ENCODE results near the gene HECW1.
A peak's percentile ranks its signal among the peaks of the same experiment; 100 is the strongest.

HECW1 gene

DNA sequence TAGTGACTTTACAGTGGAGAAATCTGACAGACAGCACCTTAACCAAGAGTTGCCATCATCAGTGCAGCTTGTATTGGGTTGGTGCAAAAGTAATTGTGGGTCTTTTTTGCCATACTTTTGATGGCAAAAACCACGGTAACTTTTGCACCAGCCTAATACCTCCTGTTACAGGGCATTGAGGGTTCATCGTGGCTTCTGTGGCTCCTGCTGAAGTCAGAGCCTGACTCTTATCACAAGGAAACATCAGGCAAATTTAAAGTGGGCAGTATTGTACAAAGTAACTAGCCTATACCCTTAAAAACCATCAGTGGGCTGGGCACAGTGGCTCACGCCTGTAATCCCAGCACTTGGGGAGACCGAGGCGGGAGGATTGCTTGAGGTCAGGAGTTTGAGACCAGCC, 117.4 kb downstream of the HECW1 start:
- H3K4me3 ChIP-seq (ENCODE audit: low read length), result no peak overlapping the region
- H3K27ac ChIP-seq (ENCODE audit: low read depth, low read length), result no peak overlapping the region
- no peaks in the 10 kb centered on the region for H3K4me1 ChIP-seq (ENCODE audit: control insufficient read depth, insufficient read depth, low read length)
- H3K27me3 ChIP-seq (ENCODE audit: control insufficient read depth, insufficient read depth, low read length), result no peaks in the 10 kb centered on the region
- H3K36me3 ChIP-seq (ENCODE audit: control insufficient read depth, insufficient read depth, low read length), result no peaks in the 10 kb centered on the region
- H3K9ac ChIP-seq (ENCODE audit: low read length), result no peak overlapping the region

DNA sequence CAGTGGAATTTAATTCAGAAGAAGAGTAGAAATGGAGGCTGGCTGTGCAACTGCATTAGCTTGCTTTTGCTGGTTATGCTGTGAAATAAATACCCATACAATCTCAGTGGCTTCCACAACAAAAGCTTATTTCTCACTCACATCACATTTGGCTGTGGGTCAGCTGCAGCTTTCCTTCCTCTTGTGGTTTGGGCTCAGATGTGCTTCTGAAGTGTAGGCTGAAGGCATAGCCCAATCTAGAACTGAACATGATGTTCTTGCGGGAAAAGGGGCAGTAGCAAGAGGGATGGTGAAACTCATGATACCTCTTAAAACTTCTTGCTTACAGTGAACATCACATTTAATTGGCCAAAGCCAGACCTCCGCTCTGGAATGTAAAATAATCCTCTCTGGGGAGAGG, 119.9 kb downstream of the HECW1 start:
- Histone ChIP-seq H3K27me3 (ENCODE audit: control insufficient read depth, insufficient read depth, low read length) (no peaks in the 10 kb centered on the region), H3K4me3 (ENCODE audit: low read length) (no peak overlapping the region), H3K27ac (ENCODE audit: low read depth, low read length) (no peak overlapping the region), H3K4me1 (ENCODE audit: control insufficient read depth, insufficient read depth, low read length) (no peaks in the 10 kb centered on the region), H3K9ac (ENCODE audit: low read length) (no peak overlapping the region), H3K36me3 (ENCODE audit: control insufficient read depth, insufficient read depth, low read length) (no peaks in the 10 kb centered on the region)

DNA sequence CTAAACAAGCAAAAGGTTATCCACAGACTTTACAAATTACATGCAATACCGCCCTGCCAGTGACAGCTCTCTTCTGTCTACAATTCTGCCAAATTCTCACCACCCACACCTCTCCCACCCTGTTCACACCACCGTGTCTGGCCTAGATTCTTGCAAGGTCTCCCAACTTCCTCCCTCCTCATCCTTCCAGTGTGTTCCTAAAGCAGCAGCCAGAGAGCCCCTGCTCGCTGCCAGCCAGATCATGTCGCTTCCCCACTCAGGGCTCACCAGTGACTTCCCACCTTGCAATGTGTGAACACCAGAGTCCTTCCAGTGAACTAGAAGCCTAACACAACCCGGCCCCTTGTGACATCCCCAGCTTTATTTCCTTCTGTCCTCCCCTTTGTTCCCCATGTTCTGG, 121.6 kb downstream of the HECW1 start:
- Histone ChIP-seq H3K9ac (ENCODE audit: low read length) (no peak overlapping the region), H3K27me3 (ENCODE audit: control insufficient read depth, insufficient read depth, low read length) (no peaks in the 10 kb centered on the region), H3K36me3 (ENCODE audit: control insufficient read depth, insufficient read depth, low read length) (no peaks in the 10 kb centered on the region), H3K4me3 (ENCODE audit: low read length) (no peak overlapping the region), H3K27ac (ENCODE audit: low read depth, low read length) (no peak overlapping the region), H3K4me1 (ENCODE audit: control insufficient read depth, insufficient read depth, low read length) (no peaks in the 10 kb centered on the region)

DNA sequence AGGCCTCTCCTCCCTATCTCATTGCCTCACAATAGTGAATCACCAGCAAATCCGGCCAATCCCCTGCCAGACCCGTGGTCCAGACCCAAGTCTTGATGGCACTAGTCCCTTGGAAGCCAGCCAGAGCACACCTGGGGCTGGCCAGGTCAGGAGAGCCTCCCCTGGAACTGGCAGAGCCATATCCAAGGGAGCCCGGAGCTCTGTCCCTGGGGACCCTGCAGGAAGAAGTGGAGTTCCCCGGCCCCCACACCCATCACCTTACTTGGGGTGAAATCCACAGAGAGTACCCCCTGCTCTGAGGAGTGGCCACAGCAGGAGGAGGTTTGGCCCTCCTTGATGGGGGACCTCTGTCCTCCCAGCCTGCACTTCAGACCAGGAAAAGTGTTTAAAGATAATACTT, 122.5 kb downstream of the HECW1 start:
- H3K36me3 ChIP-seq (ENCODE audit: control insufficient read depth, insufficient read depth, low read length), result no peaks in the 10 kb centered on the region
- H3K4me1 ChIP-seq (ENCODE audit: control insufficient read depth, insufficient read depth, low read length), result no peaks in the 10 kb centered on the region
- H3K27me3 ChIP-seq (ENCODE audit: control insufficient read depth, insufficient read depth, low read length), result no peaks in the 10 kb centered on the region
- no peak overlapping the region for H3K27ac ChIP-seq (ENCODE audit: low read depth, low read length)
- no peak overlapping the region for H3K4me3 ChIP-seq (ENCODE audit: low read length)
- no peak overlapping the region for H3K9ac ChIP-seq (ENCODE audit: low read length)

DNA sequence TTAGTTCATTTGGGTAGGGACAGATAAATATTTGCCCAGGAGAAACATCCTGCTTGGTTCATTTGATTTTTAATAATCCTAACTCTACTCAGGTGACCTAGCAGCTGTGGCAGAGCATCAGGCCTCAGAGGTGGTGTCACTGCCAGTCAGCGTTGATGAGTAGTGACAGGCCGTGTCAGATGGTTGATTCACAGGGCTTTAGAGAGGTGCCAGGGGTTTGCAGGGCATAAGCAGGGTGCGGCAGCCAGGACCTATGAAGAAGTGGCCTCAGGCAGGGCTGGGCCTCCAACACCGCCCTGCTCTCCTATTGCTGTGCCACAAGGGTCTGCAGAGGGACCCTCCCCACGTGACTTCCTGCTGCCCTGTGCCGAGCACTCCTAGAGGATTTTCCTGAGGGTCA, 128.1 kb downstream of the HECW1 start:
- Histone ChIP-seq H3K27me3 (ENCODE audit: control insufficient read depth, insufficient read depth, low read length) (no peaks in the 10 kb centered on the region), H3K36me3 (ENCODE audit: control insufficient read depth, insufficient read depth, low read length) (no peaks in the 10 kb centered on the region), H3K4me3 (ENCODE audit: low read length) (no peak overlapping the region), H3K4me1 (ENCODE audit: control insufficient read depth, insufficient read depth, low read length) (no peaks in the 10 kb centered on the region), H3K9ac (ENCODE audit: low read length) (no peak overlapping the region), H3K27ac (ENCODE audit: low read depth, low read length) (no peak overlapping the region)

DNA sequence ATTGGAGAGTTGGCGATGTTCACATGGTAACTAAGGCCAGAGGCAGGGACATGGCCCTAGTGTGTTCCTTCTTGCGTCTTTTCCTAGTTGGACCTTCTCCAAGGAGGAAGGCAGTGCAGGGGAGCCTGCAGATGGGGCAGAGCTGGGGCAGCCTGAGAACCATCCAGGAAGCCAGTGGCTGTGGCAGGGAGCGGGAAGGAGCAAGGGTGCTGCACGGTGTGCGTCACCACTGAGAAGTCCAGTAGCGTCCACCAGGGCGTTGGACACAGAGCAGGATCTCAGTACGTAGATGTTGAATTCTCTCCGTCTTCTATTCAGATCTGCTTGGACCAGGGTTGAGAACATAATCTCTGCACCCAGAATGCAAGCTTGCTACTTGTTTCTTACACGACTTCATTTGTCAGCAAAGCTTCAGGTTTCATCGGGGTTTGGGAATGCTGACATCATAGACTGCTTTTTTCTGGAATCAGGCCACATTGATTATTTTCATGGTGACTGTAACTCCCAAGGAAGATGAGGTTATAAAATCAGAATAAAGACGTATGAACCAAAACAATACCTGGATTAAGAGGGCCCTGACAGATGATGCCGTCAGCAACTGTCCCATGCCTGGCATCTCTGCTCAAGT, 130.3 kb downstream of the HECW1 start:
- H3K36me3 ChIP-seq (ENCODE audit: control insufficient read depth, insufficient read depth, low read length), result no peaks in the 10 kb centered on the region
- no peaks in the 10 kb centered on the region for H3K4me1 ChIP-seq (ENCODE audit: control insufficient read depth, insufficient read depth, low read length)
- no peak overlapping the region for H3K4me3 ChIP-seq (ENCODE audit: low read length)
- H3K27me3 ChIP-seq (ENCODE audit: control insufficient read depth, insufficient read depth, low read length), result no peaks in the 10 kb centered on the region
- H3K9ac ChIP-seq (ENCODE audit: low read length), result no peak overlapping the region
- H3K27ac ChIP-seq (ENCODE audit: low read depth, low read length), result no peak overlapping the region

DNA sequence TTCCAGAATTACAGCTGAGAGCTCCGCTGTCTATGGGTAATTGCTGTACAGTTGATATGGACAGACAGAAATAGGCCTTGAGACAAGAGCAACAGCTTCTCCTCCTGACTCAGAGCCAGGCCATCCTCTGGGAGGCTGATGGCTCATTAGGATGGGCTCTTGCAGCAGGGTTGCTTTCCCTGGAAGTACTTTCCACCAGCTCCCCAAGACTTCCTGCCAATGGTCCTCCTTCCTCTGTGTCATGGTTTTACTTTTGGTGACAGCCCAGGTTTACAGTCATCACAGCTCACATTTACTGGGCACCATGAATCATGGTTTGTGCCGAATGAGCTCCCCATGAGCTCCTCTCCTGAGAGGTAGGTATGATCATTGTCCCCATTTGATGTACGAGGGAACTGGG, 131.8 kb downstream of the HECW1 start:
- H3K36me3 ChIP-seq (ENCODE audit: control insufficient read depth, insufficient read depth, low read length), result no peaks in the 10 kb centered on the region
- H3K9ac ChIP-seq (ENCODE audit: low read length), result no peak overlapping the region
- no peaks in the 10 kb centered on the region for H3K4me1 ChIP-seq (ENCODE audit: control insufficient read depth, insufficient read depth, low read length)
- H3K27me3 ChIP-seq (ENCODE audit: control insufficient read depth, insufficient read depth, low read length), result no peaks in the 10 kb centered on the region
- H3K4me3 ChIP-seq (ENCODE audit: low read length), result no peak overlapping the region
- no peak overlapping the region for H3K27ac ChIP-seq (ENCODE audit: low read depth, low read length)

DNA sequence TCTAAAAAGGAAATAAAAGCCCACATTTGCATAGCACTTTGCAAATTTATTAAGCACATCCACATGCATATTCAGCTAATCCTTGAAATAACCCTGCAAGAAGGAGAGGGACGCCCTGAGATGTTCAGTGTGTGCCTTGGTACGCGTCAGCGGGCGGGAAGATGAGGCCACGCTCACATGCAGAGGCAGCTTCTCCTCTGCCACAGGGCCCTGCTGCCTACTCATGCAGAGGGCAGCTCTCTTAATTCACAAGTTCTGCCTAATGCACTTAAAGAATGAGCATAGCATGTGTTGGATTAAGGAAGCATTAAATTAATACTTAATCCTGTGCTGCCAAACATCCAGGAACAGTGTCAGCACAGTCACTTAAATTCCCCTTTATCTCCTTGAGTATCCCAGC, 132.3 kb downstream of the HECW1 start:
- Histone ChIP-seq H3K27ac (ENCODE audit: low read depth, low read length) (no peak overlapping the region), H3K4me3 (ENCODE audit: low read length) (no peak overlapping the region), H3K4me1 (ENCODE audit: control insufficient read depth, insufficient read depth, low read length) (peaks cover 2% of the 10 kb centered on the region), H3K36me3 (ENCODE audit: control insufficient read depth, insufficient read depth, low read length) (no peaks in the 10 kb centered on the region), H3K27me3 (ENCODE audit: control insufficient read depth, insufficient read depth, low read length) (no peaks in the 10 kb centered on the region), H3K9ac (ENCODE audit: low read length) (no peak overlapping the region)

DNA sequence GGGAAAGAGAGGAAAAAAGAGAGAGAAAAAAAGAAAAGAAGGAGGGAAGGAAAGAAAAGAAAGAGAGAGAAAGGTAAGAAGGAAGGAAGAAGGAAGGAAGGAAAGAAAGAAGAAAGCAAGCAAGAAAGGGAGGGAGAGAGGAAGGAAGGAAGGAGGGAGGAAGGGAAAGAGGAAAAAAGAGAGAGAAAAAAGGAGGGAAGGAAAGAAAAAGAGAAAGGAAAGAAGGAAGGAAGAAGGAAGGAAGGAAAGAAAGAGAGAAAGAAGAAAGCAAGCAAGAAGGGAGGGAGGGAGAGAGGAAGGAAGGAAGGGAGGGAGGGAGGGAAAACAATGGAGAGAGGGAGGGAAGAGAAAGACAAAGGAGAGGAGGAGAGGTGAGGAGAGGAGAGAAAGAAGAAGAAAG, 135.3 kb downstream of the HECW1 start:
- Histone ChIP-seq H3K27me3 (ENCODE audit: control insufficient read depth, insufficient read depth, low read length) (no peaks in the 10 kb centered on the region), H3K27ac (ENCODE audit: low read depth, low read length) (no peak overlapping the region), H3K4me1 (ENCODE audit: control insufficient read depth, insufficient read depth, low read length) (peaks cover 3% of the 10 kb centered on the region), H3K9ac (ENCODE audit: low read length) (no peak overlapping the region), H3K36me3 (ENCODE audit: control insufficient read depth, insufficient read depth, low read length) (no peaks in the 10 kb centered on the region), H3K4me3 (ENCODE audit: low read length) (no peak overlapping the region)

DNA sequence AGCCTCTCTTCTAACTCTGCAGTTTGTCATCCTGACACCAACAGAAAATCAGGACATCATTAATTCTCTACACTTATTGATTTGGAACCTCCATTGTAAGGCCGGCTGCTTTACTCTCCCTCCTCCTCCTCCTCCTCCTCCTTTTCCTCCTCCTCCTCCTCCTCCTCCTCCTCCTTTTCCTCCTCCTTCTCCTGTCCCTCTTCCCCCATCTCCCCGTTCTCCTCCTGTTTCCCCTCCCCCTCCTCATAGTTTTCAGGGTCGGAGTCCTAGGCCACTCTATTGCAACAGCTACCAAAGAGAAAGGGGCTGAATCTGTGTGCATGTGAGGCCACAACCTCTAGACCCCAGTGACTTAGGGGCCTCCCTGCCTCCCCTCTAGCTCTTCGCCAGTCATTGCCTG, 136.1 kb downstream of the HECW1 start:
- Histone ChIP-seq H3K27me3 (ENCODE audit: control insufficient read depth, insufficient read depth, low read length) (no peaks in the 10 kb centered on the region), H3K27ac (ENCODE audit: low read depth, low read length) (no peak overlapping the region), H3K4me1 (ENCODE audit: control insufficient read depth, insufficient read depth, low read length) (peaks cover 3% of the 10 kb centered on the region), H3K4me3 (ENCODE audit: low read length) (no peak overlapping the region), H3K36me3 (ENCODE audit: control insufficient read depth, insufficient read depth, low read length) (no peaks in the 10 kb centered on the region), H3K9ac (ENCODE audit: low read length) (no peak overlapping the region)

DNA sequence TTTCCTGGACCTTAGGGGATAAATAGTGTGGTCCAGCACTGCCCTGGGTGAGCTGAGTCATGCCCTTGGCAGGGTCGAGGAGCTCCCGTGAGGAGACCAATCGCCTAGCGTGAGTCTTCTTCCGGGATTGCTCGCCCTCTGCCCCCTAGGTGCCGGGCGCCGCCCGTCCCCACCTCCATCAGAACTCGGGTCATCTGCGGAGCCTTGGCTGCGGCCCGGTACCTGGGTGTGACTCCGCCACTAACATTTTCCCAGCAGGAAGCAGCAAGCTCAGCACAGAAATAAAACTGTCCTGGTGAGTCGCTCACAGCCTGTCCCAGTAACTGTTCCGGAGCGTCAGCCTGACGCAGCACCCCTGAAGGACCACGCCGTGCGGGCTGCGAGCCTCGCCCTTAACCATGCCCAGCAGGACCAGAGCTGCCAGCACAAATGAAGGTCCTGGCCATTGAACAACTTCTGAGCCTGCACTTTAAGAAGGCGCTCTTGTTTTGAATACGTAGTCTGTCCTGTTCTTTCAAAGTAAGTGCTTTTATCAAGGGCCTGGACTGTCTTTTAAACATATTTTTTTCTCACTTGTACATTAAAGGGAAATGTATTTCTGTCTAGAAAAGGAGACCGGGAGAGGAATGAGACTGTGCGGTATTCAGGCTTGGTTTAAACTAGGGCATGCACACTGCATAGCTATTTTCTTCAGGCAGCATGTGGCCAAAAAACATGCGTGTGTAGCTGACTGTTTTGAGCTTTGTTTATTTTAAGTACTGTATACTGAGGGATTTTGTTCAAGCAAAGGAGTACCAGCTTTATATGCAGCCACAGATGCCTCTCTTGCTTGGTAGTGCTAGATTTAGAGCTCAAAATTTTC, 136.7 kb downstream of the HECW1 start:
- H3K27me3 ChIP-seq (ENCODE audit: control insufficient read depth, insufficient read depth, low read length), result no peaks in the 10 kb centered on the region
- peaks cover 3% of the 10 kb centered on the region for H3K4me1 ChIP-seq (ENCODE audit: control insufficient read depth, insufficient read depth, low read length)
- H3K36me3 ChIP-seq (ENCODE audit: control insufficient read depth, insufficient read depth, low read length), result no peaks in the 10 kb centered on the region
- no peak overlapping the region for H3K9ac ChIP-seq (ENCODE audit: low read length)
- peak overlapping the region; percentile 34 for H3K4me3 ChIP-seq (ENCODE audit: low read length)
- H3K27ac ChIP-seq (ENCODE audit: low read depth, low read length), result no peak overlapping the region

DNA sequence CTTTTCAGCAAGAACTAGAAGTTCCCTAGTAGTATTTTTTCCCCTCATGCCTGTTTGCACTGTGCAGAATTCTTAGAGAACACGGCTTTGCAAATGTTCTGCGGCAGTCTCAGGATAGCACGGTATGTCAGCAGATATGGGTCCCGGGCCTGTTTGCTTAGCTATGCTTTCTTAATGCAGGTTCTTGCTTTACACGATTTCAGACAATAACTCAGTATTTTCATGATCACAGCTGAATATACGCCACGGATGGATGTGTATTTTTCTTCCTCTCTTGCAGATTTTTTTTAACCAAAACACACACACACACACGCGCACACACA, 137.3 kb downstream of the HECW1 start:
- H3K4me1 ChIP-seq (ENCODE audit: control insufficient read depth, insufficient read depth, low read length), result peaks cover 3% of the 10 kb centered on the region
- no peaks in the 10 kb centered on the region for H3K27me3 ChIP-seq (ENCODE audit: control insufficient read depth, insufficient read depth, low read length)
- no peak overlapping the region for H3K9ac ChIP-seq (ENCODE audit: low read length)
- no peak overlapping the region for H3K4me3 ChIP-seq (ENCODE audit: low read length)
- no peaks in the 10 kb centered on the region for H3K36me3 ChIP-seq (ENCODE audit: control insufficient read depth, insufficient read depth, low read length)
- H3K27ac ChIP-seq (ENCODE audit: low read depth, low read length), result no peak overlapping the region
